PC-3 (cell line): ENCODE data around the gene PRKN.

Experiments
- EZH2 ChIP-seq: fragments of 300-600 bp; sonication (generic); IDR thresholded peaks from one replicate; pipeline ENCODE4 v1.6.1; 2017; ENCODE audit warnings: antibody characterized with exemption, mild to moderate bottlenecking, low read length; ENCODE audit not compliant: unreplicated experiment
- TF ChIP-seq, protein P1 (sequence below): fragments of 300-600 bp; sonication (generic); conservative IDR thresholded peaks from 2 replicates; pipeline ENCODE4 v1.5.1; 2017; ENCODE audit warnings: antibody characterized with exemption, low read depth, mild to moderate bottlenecking, low read length

DNA sequence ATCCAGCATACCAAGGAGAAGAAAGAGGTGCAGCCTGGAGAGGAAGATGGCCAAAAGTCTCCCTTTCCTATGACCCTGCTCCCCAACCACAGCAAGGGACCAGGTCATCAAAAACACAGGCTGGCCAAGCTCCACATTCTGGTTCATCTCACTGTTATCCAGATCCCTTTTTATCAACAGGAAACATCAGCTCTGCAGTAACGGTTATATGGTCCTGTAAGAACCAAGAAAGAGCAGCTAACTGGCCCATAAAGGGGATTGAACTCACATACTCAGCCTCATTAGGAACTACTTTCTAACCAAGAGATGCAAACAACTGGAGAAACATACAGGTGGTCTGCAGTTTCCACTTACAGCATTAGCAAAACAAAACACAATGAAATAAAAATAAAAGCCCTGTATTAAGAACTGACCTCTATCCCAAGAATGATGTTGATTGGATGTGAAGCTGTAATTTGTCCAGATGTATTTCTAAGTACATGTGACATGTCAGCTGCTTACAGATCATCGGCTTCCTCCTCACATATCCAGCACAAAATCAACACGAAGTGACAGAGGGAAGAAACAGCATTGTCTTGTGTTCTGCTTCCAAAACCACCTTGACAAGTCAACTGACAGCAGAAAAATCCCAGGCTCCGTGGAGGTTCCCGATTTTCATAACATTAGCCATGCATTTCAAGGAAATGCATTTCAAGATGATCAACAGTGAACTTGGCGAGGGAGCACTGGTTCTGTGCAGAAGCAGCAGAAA, 896.5 kb downstream of the PRKN start:
- TF ChIP-seq, protein P1, sequence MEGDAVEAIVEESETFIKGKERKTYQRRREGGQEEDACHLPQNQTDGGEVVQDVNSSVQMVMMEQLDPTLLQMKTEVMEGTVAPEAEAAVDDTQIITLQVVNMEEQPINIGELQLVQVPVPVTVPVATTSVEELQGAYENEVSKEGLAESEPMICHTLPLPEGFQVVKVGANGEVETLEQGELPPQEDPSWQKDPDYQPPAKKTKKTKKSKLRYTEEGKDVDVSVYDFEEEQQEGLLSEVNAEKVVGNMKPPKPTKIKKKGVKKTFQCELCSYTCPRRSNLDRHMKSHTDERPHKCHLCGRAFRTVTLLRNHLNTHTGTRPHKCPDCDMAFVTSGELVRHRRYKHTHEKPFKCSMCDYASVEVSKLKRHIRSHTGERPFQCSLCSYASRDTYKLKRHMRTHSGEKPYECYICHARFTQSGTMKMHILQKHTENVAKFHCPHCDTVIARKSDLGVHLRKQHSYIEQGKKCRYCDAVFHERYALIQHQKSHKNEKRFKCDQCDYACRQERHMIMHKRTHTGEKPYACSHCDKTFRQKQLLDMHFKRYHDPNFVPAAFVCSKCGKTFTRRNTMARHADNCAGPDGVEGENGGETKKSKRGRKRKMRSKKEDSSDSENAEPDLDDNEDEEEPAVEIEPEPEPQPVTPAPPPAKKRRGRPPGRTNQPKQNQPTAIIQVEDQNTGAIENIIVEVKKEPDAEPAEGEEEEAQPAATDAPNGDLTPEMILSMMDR, result no peak
- TF ChIP-seq EZH2, result no peak
